Activated CD8-positive, alpha-beta memory T cell treated with anti-CD3 and anti-CD28 coated beads, Interleukin-2, amount 50 U/mL, for 24 hours (primary cell): ENCODE measurements around the gene NUAK2.

ENCODE experiments used
- DNase-seq: peaks from one replicate; pipeline ENCODE4 v3.0.0-alpha.2; 2020; ENCODE audit errors: extremely low read depth

The NUAK2 gene

DNA sequence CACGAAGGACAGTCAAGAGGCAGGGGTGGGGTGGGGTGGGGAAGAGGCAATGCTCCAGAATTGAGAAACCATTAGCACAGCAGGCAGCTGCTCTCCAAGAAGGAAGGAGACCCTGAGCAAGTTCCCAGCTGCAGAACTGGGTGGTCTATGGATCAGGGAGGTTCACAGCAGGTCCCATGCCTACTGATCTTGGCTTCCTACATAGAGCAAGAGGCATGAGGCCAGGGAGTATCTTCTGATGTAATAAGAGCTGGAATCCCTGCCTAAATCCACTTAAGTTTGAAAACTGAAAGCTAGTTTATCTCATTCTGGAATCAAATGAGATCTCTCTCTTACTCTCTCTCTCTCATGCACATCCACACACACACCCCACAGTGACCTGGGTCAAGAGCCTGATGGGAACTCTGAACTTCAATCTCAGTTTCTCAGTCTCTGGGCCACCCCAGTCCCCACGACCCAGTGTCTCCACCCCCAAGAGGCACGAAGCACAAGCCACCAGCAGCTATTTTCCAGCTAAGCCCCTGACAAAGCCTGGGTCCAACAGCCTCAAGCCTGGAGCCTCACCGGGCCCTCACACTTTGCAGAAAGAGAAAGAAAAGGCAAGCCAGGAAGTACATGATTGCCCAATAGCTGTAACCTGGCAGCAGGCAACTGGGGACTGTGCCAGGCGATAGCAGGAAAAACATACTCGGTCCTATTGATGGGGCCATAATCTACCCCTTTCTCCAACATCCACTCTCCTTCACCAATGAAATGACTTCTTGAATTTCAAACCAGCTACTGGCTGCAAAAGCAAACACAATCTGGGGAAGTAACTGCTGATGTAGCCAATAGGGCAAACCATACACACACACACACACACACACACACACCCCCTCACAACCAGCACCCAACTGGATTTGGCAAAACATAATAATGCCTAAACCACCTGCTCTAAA, 2.2 kb downstream of the NUAK2 start:
- DNase-seq = no peak

DNA sequence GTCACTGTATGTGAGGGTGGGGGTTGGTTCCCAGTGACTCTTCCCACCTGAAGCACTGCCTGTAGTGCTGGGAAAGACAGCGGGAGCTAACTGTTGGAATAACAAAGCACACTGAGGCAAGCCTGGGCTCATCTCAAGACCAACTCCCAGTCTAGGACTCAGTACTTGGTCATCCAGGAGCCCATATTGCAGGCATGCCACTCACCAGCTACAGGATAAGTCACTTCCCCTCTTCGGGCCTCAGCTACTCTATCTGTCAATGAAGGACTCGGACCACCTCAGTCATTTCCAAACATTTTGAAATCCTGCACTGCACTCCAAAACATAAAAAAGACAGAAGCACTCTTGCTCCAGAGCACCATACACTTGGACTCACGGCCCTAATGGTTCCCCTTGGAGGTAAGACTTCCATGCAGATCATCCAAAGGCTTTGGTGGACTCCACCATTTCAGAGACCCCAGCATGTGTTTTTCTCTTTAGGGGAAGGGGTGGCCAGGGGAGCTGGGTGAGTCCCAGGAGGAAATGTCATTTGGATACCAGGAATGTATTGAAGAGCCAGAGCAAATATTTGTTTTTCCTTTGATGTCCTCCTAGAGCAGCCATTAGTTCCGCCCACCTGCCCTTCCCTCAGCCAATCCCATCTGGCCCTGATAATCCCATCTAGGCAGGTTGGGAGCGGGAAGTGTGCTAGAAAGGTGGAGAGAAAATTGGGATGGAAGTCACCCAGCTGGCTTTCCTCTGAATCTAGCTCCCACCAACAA, 3.1 kb downstream of the NUAK2 start:
- DNase-seq = no peak

DNA sequence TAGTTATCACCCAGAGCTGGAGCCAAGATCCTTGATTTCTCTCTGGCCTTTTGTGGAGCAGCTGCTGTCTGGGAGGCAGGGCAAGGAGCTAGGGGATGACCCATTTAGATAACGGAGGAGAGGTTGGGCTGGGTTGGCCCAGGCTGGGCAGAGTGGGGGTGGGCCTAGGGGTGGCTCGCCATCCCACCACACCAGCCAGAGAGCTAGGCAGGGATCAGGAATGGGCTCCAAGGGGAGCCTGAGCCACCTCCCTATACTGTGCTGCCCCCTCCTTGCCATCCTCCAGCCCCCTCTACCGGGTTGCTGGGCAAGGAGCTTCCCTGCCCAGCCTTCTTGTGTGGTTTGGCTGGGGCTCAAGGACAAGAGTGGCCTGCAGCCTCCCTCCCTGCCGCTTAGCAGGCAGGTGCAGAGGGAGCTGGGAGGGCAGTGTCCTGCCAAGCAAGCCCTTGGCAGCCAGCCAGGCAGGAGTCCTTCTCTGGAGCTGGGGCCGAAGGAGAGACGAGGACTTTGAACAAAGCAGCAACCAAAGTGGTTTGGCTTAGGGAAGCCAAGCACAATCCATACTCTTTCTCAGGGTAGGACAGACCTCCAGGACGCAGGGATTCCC, 4.1 kb downstream of the NUAK2 start:
- DNase-seq = no peak

DNA sequence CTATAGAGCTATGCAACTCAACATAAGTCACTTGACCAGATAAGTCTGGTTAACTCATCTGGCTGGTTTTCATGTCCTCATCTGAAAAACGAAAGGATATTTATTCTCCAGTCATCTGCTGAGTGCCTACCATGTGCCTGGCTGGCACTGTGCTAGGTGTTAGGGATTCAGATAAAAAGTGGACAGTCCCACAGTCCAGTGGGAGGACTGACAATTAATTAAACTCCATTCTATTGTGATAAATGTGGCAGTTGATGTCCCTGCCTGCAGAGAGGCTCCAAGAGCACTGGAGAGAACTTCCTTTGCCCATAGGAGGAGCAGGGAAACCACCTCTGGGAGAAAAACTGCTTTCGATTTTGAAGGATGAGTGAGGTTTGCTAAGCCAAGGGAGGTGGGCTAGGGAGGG, 5.4 kb downstream of the NUAK2 start:
- DNase-seq = no peak

DNA sequence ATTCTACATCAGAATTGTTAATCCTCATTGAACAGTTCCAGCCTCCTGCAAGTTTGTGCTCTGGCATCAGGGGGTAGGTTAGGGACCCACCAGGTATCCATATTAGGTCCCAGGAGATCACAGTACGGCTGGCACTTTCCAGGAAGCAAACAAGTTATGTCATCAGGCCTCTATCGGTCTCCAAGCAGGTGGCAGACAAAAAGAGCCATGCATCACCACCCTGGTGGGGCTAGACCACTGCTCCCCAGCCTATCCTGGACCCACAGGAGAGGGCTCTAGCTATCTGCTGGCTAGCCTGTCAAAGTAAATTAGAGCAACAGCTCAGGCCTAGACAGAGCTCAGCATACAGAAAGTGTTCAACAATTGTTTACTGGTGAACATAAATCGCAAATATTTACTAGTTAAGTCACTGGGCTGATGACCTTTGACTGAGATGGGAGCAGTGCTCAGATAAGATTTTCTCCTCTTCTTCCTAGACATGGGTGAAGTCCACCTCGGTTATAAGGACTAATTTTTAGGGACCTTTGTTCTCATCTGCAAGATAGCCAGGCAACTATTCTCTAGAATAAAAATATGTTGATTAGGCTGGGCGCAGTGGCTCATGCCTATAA, 6.4 kb downstream of the NUAK2 start:
- DNase-seq = no peak

DNA sequence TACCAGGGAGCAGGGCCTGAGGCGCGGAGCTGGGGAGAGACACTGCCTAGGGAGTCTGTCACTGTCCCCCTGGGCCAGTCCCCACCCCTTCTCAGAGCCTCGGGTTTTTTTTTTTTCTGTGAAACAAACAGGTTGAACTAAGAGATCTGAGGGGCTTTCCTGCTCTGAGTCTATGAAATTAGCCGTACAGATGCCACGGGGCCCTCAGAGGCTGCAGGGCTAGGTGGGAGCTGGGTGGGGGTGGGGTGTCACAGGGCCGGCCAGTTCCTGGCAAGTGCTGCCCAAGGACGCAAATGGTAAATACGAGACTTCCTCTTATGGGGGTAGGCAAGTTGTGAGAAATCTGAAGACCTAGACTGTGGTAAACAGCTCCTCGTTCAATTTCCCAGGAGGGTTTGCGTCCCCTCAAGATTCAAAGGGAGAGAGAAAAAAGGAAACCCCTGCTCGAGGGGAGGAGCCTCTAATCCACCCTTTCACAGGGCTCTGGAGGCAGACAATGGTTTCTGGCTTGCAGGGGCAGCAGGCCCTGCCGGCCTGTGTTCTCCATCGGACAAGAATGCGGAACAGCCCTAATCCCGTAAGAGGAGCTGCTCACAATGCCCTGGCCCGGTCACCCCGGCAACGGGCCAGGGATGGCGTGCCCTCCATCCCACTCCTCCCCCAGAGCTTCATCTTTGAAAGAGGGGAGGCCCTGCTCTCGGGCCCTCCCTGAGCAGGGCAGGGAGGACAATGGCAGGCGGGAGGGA, 7.8 kb downstream of the NUAK2 start:
- no peak for DNase-seq

DNA sequence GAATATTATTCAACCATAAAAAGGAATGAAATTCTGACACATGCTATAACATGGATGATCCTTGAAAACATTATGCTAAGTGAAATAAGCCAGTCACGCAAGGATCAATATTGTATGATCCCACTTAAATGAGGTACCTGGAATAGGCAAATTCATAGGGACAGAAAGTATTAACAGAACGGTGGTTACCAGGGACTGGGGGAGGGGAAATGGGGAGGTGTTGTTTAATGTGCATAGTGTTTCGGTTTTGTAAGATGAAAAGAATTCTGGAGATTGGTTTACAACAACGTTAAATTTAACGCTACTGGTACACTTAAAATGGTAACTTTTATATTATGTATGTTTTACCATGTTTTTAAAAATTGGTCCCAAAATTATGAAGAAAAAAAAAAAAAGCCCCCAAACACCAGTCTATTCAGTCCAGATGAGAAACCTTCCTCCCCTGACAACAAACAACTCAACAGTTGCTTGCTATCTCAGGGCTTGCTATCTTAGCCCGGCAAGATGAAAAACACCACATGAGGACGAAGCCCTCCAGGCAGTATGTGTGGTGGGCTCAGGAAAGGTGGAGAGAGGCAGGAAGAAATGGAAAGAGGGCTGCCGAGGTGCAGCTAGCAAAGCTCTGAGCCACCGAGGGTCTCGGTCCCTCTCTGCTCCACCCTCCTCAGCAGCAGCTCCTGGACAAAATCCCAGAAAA, 8.5 kb downstream of the NUAK2 start:
- no peak for DNase-seq

DNA sequence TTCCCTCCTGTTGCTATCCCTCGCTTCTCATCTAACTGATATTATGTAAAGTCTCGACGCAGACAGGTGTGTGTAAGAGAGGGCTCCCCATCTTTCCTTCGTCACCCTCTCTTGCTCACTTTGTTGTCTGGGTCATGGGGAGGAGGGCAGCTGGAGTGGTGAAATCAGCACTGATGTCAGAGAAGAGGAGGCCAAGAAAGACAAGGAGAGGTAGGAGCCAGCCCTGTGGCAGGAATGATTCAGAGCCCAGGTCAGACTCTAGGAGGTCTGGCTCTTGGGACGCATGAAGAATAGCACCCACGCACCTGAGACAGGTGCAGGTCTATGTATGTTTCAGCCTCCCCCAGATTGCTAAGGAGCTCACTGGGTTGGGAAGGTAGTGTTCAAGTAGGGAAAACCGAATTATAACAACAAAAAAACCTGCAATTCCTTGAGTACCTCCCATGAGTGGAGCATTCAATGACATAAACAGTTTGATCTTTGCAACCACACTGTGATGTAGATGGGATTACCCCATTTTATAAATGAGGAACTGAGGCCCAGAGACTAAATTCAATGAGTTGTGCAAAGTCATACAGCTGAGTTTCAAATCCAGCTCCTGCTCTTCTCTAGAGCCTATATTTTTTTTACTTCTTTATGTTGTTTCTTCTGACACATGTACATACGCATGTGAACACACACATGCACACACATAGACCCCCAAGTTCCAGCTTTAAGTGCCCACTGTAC, 10.4 kb downstream of the NUAK2 start:
- DNase-seq = no peak

DNA sequence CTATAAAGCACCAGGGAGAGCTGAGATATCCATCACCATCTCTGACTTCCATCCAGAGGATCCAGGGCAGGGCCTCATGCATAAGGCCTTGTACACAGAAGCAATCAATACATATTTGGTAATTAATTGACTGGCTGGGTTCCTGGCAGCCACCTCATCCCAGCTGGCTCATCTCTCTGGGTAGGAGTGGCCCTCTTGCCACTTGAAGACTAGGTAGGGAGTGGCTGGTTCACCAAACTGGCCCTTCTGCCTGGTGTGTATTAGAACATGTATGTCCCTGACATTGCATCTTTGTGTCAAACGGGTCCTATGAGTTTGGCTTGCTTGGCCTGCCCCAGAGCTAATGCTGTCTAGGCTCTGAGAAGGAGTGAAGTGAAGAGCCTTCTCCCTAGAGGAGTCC, 11.8 kb downstream of the NUAK2 start:
- no peak for DNase-seq

DNA sequence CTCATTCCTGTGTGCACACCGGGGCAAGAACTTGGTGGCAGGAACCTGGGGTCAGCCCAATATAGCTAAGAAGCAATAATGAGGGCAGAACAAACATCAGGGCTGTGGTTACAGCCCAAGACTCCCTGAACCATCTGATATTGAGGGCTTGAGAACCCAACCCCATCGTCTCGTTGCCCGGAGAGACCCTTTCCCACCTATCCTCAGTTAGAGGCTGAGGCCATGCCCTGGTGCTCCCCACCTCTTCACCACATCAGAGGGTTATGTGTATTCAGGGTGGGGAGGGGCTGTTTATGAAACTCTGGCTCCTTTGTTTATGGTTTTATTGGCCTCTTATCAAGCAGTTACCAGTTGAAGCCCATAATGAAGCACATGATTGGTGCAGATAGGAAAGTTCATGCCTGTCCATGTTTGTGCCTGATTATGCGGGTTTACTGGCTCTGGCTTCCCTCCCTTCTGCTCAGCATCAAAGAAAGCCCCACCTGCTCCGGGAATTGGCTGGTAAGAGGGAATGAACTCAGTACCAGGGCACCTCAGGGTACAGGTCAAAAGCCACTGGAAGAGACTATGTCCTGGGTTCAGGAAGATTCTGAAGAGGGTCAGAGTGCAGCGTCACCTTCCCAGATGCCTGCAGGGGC, 14.5 kb downstream of the NUAK2 start:
- DNase-seq = no peak

DNA sequence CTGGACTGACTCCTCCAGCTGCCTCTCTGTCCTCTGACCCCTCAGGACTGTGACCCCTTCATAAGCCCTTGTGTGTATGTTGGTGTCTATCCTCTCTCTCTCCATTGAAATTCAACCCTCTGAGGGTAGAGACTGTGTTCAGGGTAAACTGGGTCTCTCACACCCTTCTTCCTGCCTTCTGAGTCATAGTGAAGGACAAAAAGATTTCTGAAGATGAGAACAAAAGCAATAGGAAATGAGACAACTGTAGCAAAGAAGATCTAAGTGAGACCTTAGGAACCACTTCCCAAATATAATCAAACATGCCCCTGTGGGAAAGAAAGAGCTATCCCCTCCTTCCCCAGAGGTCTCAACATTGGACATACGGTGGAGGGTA, 16.9 kb downstream of the NUAK2 start:
- no peak for DNase-seq

DNA sequence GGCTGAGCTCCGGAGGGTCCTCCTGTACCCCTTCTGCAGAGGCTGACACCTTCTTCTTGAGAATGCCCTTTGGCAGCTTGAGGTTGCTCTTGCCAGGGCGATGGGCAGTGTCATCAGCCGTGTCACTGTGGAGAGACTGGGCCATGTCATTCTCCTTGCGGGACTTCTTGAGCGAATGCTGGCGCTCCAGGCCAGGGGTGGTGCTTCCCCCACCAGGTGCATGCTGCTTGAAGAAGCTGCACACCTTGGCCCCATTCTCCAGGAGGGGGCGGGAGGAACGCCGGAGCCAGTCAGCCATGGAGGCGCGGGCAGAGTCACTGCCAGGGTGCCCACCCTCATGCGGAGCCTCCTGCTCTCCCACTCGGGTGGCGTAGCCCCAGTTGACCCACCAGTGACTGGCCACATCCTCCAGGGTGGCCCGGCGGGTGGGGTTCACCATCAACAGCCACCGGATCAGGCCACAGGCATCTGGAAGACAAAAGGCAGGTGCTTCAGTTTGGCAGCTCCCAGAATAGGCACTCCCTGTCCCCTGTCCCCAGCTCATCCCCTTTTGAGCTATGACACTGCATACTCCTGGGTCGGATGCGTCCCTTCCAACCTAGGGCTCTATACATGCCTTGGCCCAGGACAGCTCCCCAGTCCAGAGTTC, 17.4 kb downstream of the NUAK2 start:
- no peak for DNase-seq

DNA sequence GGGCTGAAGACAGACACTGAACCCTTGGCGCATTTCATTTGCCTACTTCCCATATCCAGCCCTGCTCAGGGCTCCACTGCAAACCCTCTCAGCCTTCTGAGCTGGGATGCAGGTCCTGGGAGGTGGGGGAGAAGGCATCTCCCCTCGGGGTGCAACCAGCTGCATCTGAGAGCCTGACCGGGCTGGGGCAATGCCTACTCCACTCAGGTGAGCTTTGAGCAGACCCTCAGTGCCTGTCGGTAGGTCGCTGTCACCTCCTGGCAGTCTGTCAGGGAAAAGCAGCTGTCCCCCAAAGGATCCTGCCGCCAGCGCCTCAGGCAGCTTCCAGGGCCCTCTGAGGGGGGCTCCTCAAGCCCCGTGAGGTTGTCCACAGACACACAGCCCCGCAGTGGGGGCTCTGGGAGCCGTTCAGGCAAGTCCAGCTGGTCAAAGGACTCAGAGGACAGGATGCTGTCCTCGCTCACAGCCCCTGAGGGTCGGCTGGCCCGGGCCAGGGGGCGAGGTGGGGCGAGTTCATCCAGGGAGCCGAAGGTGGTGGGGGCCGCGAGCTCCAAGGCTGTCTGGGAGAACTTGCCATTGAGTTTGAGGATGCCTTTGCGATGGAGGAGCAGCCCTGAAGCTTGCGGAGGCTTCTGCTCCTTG, 18.2 kb downstream of the NUAK2 start:
- DNase-seq = no peak

DNA sequence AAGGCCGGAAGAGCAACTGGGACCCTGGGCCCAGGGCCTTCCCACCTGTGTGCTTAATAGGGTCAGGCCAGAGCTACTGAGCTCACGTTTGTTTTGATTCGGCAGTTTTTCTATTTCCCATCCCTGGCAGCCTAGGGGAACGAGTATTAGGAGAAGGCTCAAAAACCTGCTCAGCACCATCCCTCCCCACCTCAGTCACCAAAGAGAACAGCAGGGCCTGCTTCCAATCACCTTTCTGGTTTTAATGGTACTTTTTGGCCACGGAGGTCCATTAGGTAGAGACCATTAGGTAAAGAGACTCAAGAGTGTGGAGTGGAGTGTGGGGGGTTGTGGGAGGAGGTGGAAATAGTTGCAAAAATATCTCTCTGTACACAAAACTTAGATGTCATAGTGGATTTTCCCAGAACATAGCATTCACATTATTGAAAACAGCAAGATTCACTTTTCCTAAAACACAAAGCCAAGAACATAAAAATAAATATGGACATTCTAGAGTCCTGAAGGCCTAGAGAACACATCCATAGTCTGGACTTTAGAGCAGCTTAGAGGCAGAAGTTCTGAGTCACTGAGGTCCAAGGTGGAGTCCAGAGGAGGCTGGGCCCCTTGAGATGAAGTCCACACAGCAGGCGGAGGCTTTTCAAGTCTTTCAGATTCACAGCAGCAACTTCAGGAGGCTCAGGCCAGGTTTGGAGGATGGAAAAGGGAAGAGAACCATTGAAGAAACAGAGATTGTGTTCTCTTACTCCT, 19.5 kb downstream of the NUAK2 start:
- no peak for DNase-seq

DNA sequence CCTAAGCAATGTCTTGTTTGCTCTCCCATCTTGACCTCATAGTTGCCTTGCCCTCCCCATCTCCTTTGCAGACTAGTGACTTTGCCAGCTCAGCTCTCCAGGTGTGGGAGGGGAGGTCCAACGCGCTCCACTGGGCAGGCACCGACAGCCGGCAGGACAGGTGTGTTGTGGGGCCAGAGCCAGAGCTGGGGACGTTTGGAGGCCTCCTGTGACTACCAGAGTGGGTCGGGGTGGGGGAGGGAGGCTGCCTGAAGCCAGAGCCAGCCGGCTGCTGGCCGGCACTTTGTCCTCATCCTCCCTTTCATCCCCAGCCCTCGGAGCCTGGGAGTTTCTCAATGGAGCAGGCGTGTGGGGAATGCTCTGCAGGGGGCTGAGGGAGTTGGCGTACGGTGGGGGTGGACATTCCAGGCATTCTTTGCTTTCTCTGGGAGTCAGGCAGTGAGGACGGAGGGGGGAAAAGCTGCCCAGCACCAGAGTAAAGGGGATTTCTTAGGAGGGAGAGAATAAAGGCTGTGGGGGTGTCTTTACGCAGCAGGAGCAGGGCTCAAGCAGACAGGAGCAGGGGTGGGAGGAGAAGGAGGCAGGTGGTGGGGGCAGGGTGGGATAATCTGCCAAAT, 20.2 kb downstream of the NUAK2 start:
- DNase-seq = no peak

DNA sequence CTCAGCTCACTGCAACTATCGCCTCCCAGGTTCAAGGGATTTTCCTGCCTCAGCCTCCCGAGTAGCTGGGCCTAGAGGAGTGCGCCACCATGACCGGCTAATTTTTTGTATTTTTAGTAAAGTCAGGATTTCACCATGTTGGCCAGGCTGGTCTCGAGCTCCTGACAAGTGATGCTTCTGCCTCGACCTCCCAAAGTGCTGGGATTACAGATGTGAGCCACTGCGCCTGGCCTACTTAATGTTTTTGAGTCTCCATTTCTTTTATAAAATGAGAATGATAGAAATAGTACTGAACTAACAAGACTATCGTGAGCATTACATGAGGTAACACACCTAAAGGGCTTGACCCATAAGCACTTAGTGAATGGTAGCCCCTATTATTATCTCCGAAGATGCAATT, 21.4 kb downstream of the NUAK2 start:
- no peak for DNase-seq

DNA sequence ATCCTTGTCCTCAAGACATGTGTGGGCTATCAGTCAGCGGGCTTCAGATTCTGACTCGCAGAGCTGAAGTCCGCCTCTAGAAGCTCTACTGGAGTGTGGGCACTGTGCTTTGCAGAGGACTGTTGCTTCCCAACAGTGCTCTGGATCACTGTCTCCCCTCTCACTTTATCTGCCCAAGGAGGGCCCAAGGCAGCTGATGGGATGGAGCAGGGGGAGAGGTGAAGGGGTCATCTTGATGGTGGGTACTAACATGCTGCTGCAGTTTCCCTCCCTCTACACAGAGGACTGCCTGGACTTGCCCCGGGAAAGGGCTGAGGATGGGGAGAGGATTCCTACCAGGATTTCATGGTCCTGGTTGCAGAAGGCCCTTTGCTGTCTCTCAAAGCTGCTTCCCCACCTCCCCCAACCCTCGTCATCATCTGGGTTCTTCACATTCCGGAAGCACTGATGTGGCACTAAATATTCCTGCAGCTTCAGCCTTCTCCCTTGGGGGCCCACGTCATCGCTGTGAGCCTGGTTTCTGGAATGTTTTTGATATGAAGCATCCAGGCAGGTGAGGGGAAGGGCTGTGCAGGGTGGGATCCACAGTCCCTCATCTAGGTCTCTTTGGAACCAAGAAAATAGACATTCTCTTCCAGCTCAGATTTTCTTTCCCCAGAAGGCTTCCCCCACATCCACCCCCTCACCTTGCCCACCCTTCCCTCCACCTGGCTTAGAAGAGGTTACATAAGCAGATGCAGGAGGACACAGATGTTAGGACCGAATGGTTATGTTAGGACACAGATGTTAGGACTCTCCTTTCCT, 23.2 kb downstream of the NUAK2 start:
- DNase-seq = no peak
